ENCODE data around the gene SFXN3.

Gene SFXN3

DNA sequence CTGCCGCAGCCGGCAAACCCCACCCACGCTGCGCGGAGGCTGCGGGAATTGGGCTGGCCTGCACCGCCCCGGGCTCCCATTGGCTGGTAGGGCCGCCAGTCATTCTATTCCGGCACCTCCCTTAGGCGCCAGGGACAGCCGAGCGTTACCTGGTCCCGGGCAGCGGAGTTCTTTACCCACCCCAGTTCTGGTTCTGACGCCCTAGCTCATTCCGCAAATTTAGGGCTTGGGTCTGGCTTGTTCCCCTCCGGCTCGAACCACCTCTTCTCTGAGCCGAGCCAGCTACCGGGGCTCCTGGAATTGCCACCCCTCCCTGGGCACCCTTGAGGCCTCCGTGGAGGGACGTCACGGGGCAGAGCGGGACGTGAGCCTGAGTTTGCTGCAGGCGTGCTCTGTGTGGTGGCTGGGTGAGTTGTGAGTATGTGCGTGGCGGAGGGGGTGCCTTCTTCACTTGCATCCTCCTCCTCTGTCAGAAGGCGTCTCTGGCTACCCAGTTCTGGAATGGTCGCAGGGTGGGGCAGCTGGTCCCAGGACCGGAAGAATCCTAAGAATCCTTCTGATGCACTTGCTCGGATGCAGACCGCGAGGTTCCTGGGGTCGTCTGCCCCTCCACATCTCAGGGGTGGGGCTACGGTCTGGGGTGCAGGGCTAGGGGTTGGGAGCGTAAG lies at the start of gene SFXN3, which contains the start of gene PDZD7:
Gene SFXN3 (plus strand): TSS at position 107 of the 668 bp plus-strand sequence. CDS start 3,461 bp downstream, outside the sequence.
Gene PDZD7 (minus strand): TSS at position 2 of the 668 bp plus-strand sequence. CDS start 910 bp downstream, outside the sequence.
- DNase-seq: peak; percentile 98

DNA sequence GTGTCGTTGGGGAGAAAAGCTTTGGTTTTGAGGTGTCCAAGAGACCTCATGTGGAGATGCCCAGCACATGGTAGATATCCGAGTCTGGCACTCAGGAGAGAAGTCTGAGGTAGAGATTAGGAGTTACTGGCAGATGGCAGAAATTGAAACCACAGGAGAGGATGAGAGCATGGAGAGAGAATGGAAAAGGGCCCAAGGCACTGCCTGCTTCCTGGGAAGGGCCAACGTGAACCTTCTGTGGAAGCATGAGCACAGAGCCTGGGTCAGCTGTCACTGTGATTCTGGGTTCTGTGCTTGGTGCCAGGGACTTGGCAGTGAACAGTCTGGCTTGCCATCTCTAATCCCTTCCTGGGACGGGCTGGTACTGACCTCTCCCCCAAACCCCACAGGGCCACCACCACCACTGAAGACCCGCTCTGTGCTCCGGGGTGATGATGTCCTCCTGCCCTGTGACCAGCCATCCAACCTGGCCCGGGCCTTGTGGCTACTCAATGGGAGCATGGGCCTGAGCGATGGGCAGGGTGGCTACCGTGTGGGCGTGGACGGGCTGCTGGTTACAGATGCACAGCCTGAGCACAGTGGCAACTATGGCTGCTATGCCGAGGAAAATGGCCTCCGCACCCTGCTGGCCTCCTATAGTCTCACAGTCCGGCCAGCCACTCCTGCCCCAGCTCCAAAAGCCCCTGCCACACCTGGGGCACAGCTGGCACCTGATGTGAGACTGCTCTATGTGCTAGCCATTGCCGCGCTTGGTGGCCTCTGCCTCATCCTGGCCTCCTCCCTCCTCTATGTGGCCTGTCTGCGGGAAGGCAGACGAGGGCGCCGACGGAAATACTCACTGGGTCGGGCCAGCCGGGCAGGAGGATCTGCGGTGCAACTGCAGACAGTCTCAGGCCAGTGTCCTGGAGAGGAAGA lies 47.9 kb upstream of the SFXN3 start:
- DNase-seq: no peak

DNA sequence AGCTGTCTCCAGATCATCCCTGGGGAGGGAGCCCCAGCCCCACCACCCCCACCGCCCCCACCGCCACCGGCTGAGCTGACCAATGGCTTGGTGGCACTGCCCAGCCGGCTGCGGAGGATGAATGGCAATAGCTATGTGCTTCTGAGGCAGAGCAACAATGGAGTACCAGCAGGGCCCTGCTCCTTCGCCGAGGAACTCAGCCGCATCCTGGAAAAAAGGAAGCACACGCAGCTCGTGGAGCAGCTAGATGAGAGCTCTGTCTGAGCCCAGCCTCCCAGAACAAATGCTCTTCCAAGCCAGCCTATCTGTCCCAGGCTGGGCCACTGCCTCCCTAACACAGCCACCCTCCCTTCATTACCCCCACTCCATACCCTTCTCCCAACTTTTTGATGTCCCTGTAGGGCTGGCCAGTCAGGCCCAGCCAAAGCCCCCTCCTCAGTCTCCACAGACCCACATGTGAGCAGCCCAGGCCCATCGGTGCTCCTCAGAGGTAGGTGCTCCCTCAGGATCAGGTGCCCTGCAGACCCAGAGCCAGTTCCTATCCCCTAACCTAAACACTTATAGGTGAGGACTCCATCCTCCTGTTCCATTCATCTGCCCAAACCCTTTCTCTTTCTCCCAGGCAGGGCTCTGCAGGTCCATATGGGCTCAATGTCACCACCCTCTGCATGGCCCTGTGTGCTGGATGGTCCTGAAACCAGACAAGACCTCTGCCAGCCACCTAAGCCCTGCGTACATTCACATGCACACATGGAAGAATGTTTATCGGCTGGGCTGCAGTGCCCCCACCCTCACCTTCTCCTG lies 47.0 kb upstream of the SFXN3 start:
- no peak for DNase-seq

GRCh38 chr10:100984672-100985177 lies 46.3 kb upstream of the SFXN3 start:
- DNase-seq: no peak

DNA sequence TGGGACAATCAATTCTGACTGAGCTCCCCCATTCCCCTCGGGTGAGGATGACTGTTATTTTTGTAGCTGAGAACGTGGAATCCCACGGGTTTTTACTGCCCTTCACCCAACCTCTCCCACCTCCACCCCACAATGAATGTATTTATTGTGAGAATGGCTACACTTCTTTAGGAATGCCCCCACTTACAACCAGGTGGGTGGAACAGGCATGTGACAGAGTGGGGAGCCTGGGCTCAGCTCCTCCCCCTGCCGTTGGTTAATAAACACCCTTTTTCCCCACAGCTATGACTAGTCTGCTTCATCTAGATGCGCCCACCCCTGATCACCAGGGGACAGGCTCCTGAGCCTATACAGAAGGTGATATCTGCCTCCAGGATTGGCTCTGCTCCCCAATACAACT lies 45.7 kb upstream of the SFXN3 start:
- no peak for DNase-seq

- no peak for DNase-seq
Observed at GRCh38 chr10:100986623-100986951, 44.4 kb upstream of the SFXN3 start.

GRCh38 chr10:100986952-100987684 lies 43.9 kb upstream of the SFXN3 start, which contains the start of the genes MRPL43 and TWNK:
Gene MRPL43, minus strand, starts transcription at chr10:100987497. Its CDS starts 54 bp downstream, at chr10:100987443.
Gene TWNK, plus strand, starts transcription at chr10:100987543. Its CDS starts 668 bp downstream, at chr10:100988211.
- DNase-seq: peak; percentile 89

GRCh38 chr10:100987685-100988049 lies 43.4 kb upstream of the SFXN3 start:
- no peak for DNase-seq

DNA sequence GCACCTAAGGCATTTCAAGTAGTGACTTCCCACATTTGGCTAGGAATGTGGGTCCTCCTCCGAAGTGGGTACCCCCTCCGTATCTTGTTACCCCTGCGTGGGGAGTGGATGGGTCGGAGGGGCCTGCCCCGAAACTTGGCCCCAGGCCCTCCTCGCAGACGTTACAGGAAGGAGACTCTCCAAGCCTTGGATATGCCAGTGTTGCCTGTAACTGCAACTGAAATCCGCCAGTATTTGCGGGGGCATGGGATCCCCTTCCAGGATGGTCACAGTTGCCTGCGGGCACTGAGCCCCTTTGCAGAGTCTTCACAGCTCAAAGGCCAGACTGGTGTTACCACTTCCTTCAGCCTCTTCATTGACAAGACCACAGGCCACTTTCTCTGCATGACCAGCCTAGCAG lies 42.9 kb upstream of the SFXN3 start:
- DNase-seq: no peak

DNA sequence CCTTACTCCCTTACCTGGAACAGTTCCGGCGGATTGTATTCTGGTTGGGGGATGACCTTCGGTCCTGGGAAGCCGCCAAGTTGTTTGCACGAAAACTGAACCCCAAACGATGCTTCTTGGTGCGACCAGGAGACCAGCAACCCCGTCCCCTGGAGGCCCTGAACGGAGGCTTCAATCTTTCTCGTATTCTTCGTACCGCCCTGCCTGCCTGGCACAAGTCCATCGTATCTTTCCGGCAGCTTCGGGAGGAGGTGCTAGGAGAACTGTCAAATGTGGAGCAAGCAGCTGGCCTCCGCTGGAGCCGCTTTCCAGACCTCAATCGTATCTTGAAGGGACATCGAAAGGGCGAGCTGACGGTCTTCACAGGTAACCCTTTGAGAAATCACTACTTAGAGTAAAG lies 41.9 kb upstream of the SFXN3 start:
- DNase-seq: no peak

GRCh38 chr10:100993986-100994708 lies 36.9 kb upstream of the SFXN3 start:
- DNase-seq: no peak

- DNase-seq: no peak
Observed at GRCh38 chr10:100995181-100995580, 35.9 kb upstream of the SFXN3 start.

GRCh38 chr10:100996678-100997359 lies 34.2 kb upstream of the SFXN3 start:
- peak; percentile 44 for DNase-seq

GRCh38 chr10:100997360-100998182 lies 33.5 kb upstream of the SFXN3 start:
- DNase-seq: peak; percentile 81

DNA sequence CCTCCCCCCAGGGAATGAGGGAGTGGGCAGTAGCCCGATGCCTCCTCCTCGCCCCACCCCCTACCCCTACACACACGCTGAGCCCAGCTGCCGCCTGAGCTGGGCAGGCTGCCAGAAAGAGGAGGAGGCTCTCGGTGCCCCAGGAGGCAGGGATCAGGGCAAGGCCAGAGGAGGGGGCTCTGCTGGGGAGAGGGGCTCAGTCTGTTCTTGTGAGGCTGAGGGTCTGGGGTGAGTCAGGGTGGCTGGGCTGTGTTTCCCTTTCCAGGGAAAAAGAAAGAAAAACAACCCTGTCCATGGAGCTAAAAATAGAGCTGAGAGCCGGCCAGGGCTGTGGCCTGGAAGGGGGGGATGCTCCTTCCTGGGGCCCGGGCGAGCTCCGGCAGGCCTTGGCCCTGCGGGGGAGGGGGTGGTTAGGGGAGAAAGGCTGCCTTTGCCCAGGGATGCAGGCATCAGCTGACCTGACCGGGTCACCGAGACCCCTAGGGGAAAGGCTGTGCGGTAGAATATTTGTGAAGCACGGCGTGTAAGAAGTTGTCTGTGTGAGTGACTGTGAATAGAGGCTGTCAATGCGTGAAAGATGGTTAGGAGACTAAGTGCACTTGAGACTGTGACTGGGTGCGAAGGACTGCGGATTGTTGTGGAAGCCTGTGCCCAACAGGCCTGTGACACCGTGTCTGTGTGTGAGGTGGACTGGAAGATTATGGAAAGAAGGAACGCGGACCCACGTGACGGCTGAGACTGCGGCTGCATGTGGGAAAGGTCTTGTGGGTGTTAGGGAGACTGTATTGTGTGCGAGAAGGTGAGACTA lies 32.6 kb upstream of the SFXN3 start:
- DNase-seq: peak; percentile 68

- peak; percentile 85 for DNase-seq
Observed at GRCh38 chr10:100998991-100999741, 31.9 kb upstream of the SFXN3 start.

DNA sequence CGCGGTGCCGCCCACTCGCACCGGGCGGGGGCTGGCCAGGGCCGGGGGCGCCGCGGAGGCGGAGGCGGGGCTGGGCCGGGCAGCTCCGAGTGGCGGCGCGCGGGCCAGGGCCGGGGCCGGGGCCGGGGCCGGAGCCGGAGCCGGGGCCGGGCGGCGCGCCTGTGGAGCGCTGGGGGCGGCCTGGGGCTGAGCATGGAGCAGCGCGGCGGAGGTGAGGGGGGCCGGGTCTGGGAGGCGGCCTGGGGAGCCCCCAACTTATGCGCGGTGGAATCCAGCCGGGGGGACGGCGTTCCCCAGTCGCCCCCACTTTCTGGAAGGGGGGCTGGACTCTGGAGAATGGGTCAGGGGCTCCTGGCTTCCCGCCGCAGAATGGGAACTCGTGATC lies 31.3 kb upstream of the SFXN3 start, which contains the start of gene LZTS2:
Gene LZTS2 (plus strand): TSS at position 67 of the 385 bp plus-strand sequence. CDS start 2,731 bp downstream, outside the sequence.
- DNase-seq: no peak
